GM12878 (cell line): Measurements from ENCODE around the gene CUEDC1. TPM values are rescaled to one million over a fixed set of nuclear protein-coding genes. Genes with fewer than 3 reads are reported as not detected.

ENCODE experiments used
- ASH2L ChIP-seq: fragments of 300-600, 200-600 bp; sonication (generic); IDR thresholded peaks from 2 replicates; pipeline ENCODE4 v1.6.1; 2017; ENCODE audit warnings: low read depth, mild to moderate bottlenecking, borderline replicate concordance
- CEBPB ChIP-seq, 2 experiments: fragments of 150-350 bp in 1 of 2; IDR thresholded peaks; 2 replicates each; pipeline ENCODE4 v1.6.1; 2012 to 2014; ENCODE audit warnings: low read depth in 2 of 2, low read length in 2 of 2, borderline replicate concordance in 1 of 2, inconsistent platforms in 1 of 2
- EGR1 ChIP-seq, 2 experiments: IDR thresholded peaks; 1 replicate in 1 of 2; 2 replicates in 1 of 2; pipeline ENCODE4 v1.6.1; 2011 to 2012; ENCODE audit warnings: low read depth in 2 of 2, low read length in 2 of 2, borderline replicate concordance in 1 of 2, mild to moderate bottlenecking in 1 of 2, moderate library complexity in 1 of 2
- EZH2 ChIP-seq: IDR thresholded peaks from 2 replicates; pipeline ENCODE4 v1.6.1; 2012; ENCODE audit warnings: low read depth, mild to moderate bottlenecking, control low read depth, inconsistent platforms, low read length, borderline replicate concordance; ENCODE audit not compliant: control insufficient read depth
- FOXM1 ChIP-seq: IDR thresholded peaks from 2 replicates; pipeline ENCODE4 v1.6.1; 2012; ENCODE audit warnings: low read depth, mild to moderate bottlenecking, inconsistent platforms, low read length, moderate library complexity
- HDGF ChIP-seq: fragments of 450-650 bp; IDR thresholded peaks from 2 replicates; pipeline ENCODE4 v1.6.1; 2016; ENCODE audit warnings: antibody characterized with exemption
- IKZF1 ChIP-seq: fragments of 450-650 bp; conservative IDR thresholded peaks from 2 replicates; pipeline ENCODE4 v1.6.1; 2017; ENCODE audit warnings: antibody characterized with exemption, mild to moderate bottlenecking
- KDM1A ChIP-seq: fragments of 200-600 bp; sonication (generic); IDR thresholded peaks from 2 replicates; pipeline ENCODE4 v1.6.1; 2016; ENCODE audit warnings: borderline replicate concordance
- MAX ChIP-seq: IDR thresholded peaks from 2 replicates; pipeline ENCODE4 v1.6.1; 2012; ENCODE audit warnings: low read depth, low read length, improper control_type of control experiment
- MEF2B ChIP-seq: fragments of 450-650 bp; IDR thresholded peaks from 2 replicates; pipeline ENCODE4 v1.6.1; 2018; ENCODE audit warnings: mild to moderate bottlenecking, moderate library complexity; ENCODE audit not compliant: partially characterized antibody, poor library complexity, severe bottlenecking
- MXI1 ChIP-seq: fragments of 150-350 bp; IDR thresholded peaks from 2 replicates; pipeline ENCODE4 v1.6.1; 2011; ENCODE audit warnings: low read depth, mild to moderate bottlenecking, inconsistent platforms, low read length, improper control_type of control experiment
- POLR2AphosphoS5 ChIP-seq: IDR thresholded peaks from 2 replicates; pipeline ENCODE4 v1.6.1; 2011; ENCODE audit warnings: mild to moderate bottlenecking, low read length, inconsistent platforms
- RAD51 ChIP-seq: fragments of 450-650 bp; IDR thresholded peaks from 2 replicates; pipeline ENCODE4 v1.6.1; 2016; ENCODE audit warnings: moderate library complexity, mild to moderate bottlenecking, inconsistent platforms
- RB1 ChIP-seq: fragments of 450-650 bp; formaldehyde crosslinking; IDR thresholded peaks from 2 replicates; pipeline ENCODE4 v1.6.1; 2017; ENCODE audit warnings: mild to moderate bottlenecking, borderline replicate concordance
- REST ChIP-seq: IDR thresholded peaks from 2 replicates; pipeline ENCODE4 v1.6.1; 2012; ENCODE audit warnings: mild to moderate bottlenecking, low read depth, low read length
- SMARCA5 ChIP-seq: fragments of 450-650 bp; IDR thresholded peaks from 2 replicates; pipeline ENCODE4 v1.6.1; 2017; ENCODE audit warnings: mild to moderate bottlenecking
- SMC3 ChIP-seq: IDR thresholded peaks from 2 replicates; pipeline ENCODE4 v1.6.1; 2011; ENCODE audit warnings: low read length, improper control_type of control experiment, borderline replicate concordance
- TARDBP ChIP-seq: IDR thresholded peaks from 2 replicates; pipeline ENCODE4 v1.6.1; 2016; ENCODE audit warnings: borderline replicate concordance
- ZBTB11 ChIP-seq: fragments of 450-650 bp; formaldehyde crosslinking; IDR thresholded peaks from 2 replicates; pipeline ENCODE4 v1.5.0; 2022; ENCODE audit warnings: mild to moderate bottlenecking, missing genetic modification characterization
- polyA plus RNA-seq, 11 experiments: library from polyadenylated mRNA; depleted of rRNA in 4 of 11; unstranded in 6 of 11; stranded (reverse) in 5 of 11; fragments of >200 nt; fragmentation: Nextera tagmentation in 4 of 11; fragmentation: Illumina TruSeq in 1 of 11; extraction: Ambion mirVana in 4 of 11; extraction: Trizol in 1 of 11; gene quantifications; 1 replicate in 1 of 11; 2 replicates in 10 of 11; pipeline versions ENCODE4 v1.2.1 to v1.2.3, GENCODE V29; 2011 to 2016; ENCODE audit warnings: inconsistent platforms in 2 of 11, missing spikeins in 2 of 11, low read depth in 1 of 11
- total RNA-seq, 4 experiments: library from RNA; depleted of rRNA in 3 of 4; stranded (reverse); fragments of >200 nt in 3 of 4; fragmentation: Illumina TruSeq in 1 of 4; extraction: Trizol in 1 of 4; gene quantifications; 2 replicates each; pipeline versions ENCODE4 v1.2.1 to v1.2.3, GENCODE V29; 2013 to 2021
- TF ChIP-seq, protein P1 (sequence below): fragments of 450-650 bp; IDR thresholded peaks from 2 replicates; pipeline ENCODE4 v1.6.1; 2017; ENCODE audit warnings: antibody characterized with exemption, mild to moderate bottlenecking, moderate library complexity

CUEDC1 gene
- total and polyA plus RNA-seq, 10 of the 15 experiments (the other 5 are each of a cell fraction or from before 2014, with no cell fraction given), result 0.24 to 7.4 (median 1.8) TPM

DNA sequence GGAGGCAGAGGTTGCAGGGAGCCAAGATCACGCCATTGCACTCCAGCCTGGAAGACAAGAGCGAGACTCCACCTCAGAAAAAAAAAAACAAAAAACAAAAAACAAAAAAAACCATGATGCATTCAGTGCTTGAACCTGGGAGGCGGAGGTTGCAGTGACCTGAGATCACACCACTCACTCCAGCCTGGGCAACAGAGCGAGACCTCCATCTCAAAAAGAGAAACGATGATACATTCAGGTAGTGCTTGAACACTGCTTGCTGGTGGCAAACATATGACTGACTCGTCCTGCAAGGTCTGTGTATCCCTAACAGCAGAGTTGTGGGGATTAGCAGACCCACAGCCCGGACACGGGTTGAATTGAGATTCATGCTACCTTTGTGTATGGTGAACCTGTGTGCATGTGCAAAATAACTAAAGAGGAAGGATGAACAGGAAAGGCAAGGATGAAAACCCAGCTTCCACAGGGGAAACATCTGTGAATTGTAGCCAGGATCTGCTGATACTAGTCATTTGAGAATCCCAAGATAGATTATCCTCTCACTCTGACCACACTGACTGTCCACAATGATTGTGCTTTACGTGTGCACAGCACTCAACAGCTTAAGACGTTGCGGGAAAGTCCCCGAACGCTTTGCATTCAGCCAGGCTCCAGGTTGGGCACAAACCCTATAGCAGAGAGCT, 53.0 kb downstream of the CUEDC1 start (continued):
- TF ChIP-seq MAX (no peak), KDM1A (no peak), RB1 (no peak), EZH2 (no peak), RAD51 (peak; percentile 6; the same call in 1 of the 2 replicates), HDGF (peak; percentile 60), CEBPB (IDR thresholded peaks at IDR 0.05; ENCODE audit: borderline replicate concordance in 1 of 2, low read depth in 2 of 2, low read length in 2 of 2) (peak in 1 of 2 experiments; percentile 53; a peak in 1 of 4 replicates), IKZF1 (peak; percentile 77), MEF2B (peak; percentile 69), REST (no peak), POLR2AphosphoS5 (no peak), ASH2L (0 out of 2 replicates have a peak, but pooled peaks have one; percentile 50), MXI1 (no peak), FOXM1 (peak; percentile 92), ZBTB11 (CRISPR knock-in tag) (no peak), SMARCA5 (no peak; the same call in 1 of the 2 replicates), TARDBP (no peak), EGR1 (IDR thresholded peaks at IDR 0.05; ENCODE audit: borderline replicate concordance in 1 of 2, low read depth in 2 of 2, low read length in 2 of 2) (no peak), SMC3 (no peak)
- TF ChIP-seq, protein P1, sequence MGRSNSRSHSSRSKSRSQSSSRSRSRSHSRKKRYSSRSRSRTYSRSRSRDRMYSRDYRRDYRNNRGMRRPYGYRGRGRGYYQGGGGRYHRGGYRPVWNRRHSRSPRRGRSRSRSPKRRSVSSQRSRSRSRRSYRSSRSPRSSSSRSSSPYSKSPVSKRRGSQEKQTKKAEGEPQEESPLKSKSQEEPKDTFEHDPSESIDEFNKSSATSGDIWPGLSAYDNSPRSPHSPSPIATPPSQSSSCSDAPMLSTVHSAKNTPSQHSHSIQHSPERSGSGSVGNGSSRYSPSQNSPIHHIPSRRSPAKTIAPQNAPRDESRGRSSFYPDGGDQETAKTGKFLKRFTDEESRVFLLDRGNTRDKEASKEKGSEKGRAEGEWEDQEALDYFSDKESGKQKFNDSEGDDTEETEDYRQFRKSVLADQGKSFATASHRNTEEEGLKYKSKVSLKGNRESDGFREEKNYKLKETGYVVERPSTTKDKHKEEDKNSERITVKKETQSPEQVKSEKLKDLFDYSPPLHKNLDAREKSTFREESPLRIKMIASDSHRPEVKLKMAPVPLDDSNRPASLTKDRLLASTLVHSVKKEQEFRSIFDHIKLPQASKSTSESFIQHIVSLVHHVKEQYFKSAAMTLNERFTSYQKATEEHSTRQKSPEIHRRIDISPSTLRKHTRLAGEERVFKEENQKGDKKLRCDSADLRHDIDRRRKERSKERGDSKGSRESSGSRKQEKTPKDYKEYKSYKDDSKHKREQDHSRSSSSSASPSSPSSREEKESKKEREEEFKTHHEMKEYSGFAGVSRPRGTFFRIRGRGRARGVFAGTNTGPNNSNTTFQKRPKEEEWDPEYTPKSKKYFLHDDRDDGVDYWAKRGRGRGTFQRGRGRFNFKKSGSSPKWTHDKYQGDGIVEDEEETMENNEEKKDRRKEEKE, result no peak
